ENCODE data around the gene SVOPL. TPM values are rescaled to one million over a fixed set of nuclear protein-coding genes. Genes with fewer than 3 reads are reported as not detected.

Gene SVOPL
- total RNA-seq, 1 experiment from 2014 or later, result not detected

DNA sequence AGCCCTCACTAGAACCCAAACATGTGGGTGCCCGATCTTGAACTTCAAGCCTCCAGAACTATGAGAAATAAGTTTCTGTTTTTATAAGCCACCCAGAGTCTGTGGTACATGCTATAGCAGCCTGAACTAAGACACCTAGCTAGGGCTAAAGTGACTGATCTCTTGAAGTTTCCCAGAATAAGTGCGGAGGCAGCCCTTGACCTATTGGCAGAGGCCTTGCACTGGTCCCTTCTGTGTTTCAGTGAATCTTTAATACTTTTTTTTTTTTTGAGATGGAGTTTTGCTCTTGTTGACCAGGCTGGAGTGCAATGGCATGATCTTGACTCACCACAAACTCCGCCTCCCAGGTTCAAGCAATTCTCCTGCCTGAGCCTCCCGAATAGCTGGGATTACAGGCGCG is 85.1 kb downstream of the SVOPL start:
- Histone ChIP-seq H3K9me3 (ENCODE audit: control insufficient read depth, insufficient read depth, low read depth, low read length) (no peaks in the 10 kb centered on the region), H3K27me3 (ENCODE audit: control insufficient read depth, insufficient read depth, low read length) (no peaks in the 10 kb centered on the region), H3K36me3 (ENCODE audit: control insufficient read depth, insufficient read depth, low read length) (no peaks in the 10 kb centered on the region), H3K27ac (ENCODE audit: low read length) (no peak overlapping the region), H3K4me1 (ENCODE audit: control insufficient read depth, insufficient read depth, low read length) (no peaks in the 10 kb centered on the region), H3K4me3 (ENCODE audit: low read depth in 2 of 2, low read length in 2 of 2) (no peak overlapping the region)
- in situ Hi-C loops (cut with HindIII; ENCODE audit: low pct_unique_long_range_greater_than_20kb, low sequenced_read_pairs) (no loop called here), intact Hi-C loops (cut with micrococcal nuclease; ENCODE audit: unreplicated experiment) (no loop called here)
- ATAC-seq, result no peak
- CTCF ChIA-PET, result no interaction called here
- TF ChIP-seq, protein P1, sequence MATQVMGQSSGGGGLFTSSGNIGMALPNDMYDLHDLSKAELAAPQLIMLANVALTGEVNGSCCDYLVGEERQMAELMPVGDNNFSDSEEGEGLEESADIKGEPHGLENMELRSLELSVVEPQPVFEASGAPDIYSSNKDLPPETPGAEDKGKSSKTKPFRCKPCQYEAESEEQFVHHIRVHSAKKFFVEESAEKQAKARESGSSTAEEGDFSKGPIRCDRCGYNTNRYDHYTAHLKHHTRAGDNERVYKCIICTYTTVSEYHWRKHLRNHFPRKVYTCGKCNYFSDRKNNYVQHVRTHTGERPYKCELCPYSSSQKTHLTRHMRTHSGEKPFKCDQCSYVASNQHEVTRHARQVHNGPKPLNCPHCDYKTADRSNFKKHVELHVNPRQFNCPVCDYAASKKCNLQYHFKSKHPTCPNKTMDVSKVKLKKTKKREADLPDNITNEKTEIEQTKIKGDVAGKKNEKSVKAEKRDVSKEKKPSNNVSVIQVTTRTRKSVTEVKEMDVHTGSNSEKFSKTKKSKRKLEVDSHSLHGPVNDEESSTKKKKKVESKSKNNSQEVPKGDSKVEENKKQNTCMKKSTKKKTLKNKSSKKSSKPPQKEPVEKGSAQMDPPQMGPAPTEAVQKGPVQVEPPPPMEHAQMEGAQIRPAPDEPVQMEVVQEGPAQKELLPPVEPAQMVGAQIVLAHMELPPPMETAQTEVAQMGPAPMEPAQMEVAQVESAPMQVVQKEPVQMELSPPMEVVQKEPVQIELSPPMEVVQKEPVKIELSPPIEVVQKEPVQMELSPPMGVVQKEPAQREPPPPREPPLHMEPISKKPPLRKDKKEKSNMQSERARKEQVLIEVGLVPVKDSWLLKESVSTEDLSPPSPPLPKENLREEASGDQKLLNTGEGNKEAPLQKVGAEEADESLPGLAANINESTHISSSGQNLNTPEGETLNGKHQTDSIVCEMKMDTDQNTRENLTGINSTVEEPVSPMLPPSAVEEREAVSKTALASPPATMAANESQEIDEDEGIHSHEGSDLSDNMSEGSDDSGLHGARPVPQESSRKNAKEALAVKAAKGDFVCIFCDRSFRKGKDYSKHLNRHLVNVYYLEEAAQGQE (IDR thresholded peaks at IDR 0.05; ENCODE audit: insufficient read depth in 1 of 2, low read depth in 2 of 2, low read length in 1 of 2), result no peak
- TF ChIP-seq POLR2AphosphoS5 (IDR thresholded peaks at IDR 0.05; ENCODE audit: low read depth, low read length) (no peak), TCF7L2 (IDR thresholded peaks at IDR 0.05; ENCODE audit: low read depth, low read length) (no peak), SIN3A (IDR thresholded peaks at IDR 0.05; ENCODE audit: borderline replicate concordance, insufficient read depth, low read depth, low read length) (no peak)
- TF ChIP-seq, protein P2, sequence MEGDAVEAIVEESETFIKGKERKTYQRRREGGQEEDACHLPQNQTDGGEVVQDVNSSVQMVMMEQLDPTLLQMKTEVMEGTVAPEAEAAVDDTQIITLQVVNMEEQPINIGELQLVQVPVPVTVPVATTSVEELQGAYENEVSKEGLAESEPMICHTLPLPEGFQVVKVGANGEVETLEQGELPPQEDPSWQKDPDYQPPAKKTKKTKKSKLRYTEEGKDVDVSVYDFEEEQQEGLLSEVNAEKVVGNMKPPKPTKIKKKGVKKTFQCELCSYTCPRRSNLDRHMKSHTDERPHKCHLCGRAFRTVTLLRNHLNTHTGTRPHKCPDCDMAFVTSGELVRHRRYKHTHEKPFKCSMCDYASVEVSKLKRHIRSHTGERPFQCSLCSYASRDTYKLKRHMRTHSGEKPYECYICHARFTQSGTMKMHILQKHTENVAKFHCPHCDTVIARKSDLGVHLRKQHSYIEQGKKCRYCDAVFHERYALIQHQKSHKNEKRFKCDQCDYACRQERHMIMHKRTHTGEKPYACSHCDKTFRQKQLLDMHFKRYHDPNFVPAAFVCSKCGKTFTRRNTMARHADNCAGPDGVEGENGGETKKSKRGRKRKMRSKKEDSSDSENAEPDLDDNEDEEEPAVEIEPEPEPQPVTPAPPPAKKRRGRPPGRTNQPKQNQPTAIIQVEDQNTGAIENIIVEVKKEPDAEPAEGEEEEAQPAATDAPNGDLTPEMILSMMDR (IDR thresholded peaks at IDR 0.05), result no peak
- no peak for DNase-seq (ENCODE audit: low read depth, low spot score)
- no TSS peak for BruUV-seq (replicated peaks)
- POLR2A ChIA-PET, result no interaction called here

DNA sequence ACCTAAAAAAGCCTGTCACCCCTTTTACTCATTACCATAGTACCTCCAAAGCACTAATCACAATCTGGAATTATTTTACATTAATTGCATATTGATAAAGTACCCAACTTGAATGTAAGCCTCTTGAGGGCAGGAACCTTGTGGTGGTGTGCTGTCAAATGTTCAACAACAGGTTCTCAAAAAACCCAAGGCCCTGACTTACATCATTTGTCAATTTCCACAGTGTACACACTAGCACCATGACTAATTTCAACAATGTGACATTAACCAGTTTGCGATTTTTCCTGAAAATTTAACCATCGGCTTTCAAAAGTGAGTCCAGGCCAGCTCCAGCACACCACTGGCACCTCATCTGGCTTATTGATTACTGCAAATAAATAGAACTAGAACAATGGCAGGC is 87.5 kb downstream of the SVOPL start:
- Histone ChIP-seq H3K9me3 (ENCODE audit: control insufficient read depth, insufficient read depth, low read depth, low read length) (no peaks in the 10 kb centered on the region), H3K27me3 (ENCODE audit: control insufficient read depth, insufficient read depth, low read length) (no peaks in the 10 kb centered on the region), H3K27ac (ENCODE audit: low read length) (no peak overlapping the region), H3K4me1 (ENCODE audit: control insufficient read depth, insufficient read depth, low read length) (no peaks in the 10 kb centered on the region), H3K36me3 (ENCODE audit: control insufficient read depth, insufficient read depth, low read length) (no peaks in the 10 kb centered on the region), H3K4me3 (ENCODE audit: low read depth in 2 of 2, low read length in 2 of 2) (no peak overlapping the region)
- in situ Hi-C loops (cut with HindIII; ENCODE audit: low pct_unique_long_range_greater_than_20kb, low sequenced_read_pairs) (no loop called here), intact Hi-C loops (cut with micrococcal nuclease; ENCODE audit: unreplicated experiment) (no loop called here)
- ChIA-PET POLR2A (no interaction called here), CTCF (no interaction called here)
- no peak for TF ChIP-seq POLR2AphosphoS5 (IDR thresholded peaks at IDR 0.05; ENCODE audit: low read depth, low read length)
- TF ChIP-seq, protein P2 (IDR thresholded peaks at IDR 0.05), result no peak
- no peak for TF ChIP-seq TCF7L2 (IDR thresholded peaks at IDR 0.05; ENCODE audit: low read depth, low read length)
- TF ChIP-seq, protein P1 (IDR thresholded peaks at IDR 0.05; ENCODE audit: insufficient read depth in 1 of 2, low read depth in 2 of 2, low read length in 1 of 2), result no peak
- no peak for TF ChIP-seq SIN3A (IDR thresholded peaks at IDR 0.05; ENCODE audit: borderline replicate concordance, insufficient read depth, low read depth, low read length)
- BruUV-seq (replicated peaks), result no TSS peak
- DNase-seq (ENCODE audit: low read depth, low spot score) (no peak), ATAC-seq (no peak)
